NB4 (cell line): ENCODE results near the gene ATAD3A.

Experiments
- DNase-seq: peaks from one replicate; pipeline ENCODE4 v3.0.0; 2010; ENCODE audit warnings: low read depth
- H3K4me3 ChIP-seq: one replicate; pipeline ENCODE4 v1.5.1; 2011; ENCODE audit warnings: mild to moderate bottlenecking, low read depth, low read length, moderate library complexity
- MYC ChIP-seq: IDR thresholded peaks from 2 replicates; pipeline ENCODE4 v1.6.1; 2011; ENCODE audit warnings: low read depth, low read length
- POLR2A ChIP-seq: IDR thresholded peaks from 2 replicates; pipeline ENCODE4 v1.6.1; 2011; ENCODE audit warnings: mild to moderate bottlenecking; ENCODE audit not compliant: insufficient read length; ENCODE audit errors: extremely low read depth
- TF ChIP-seq, protein P1 (sequence below): IDR thresholded peaks from one replicate; pipeline ENCODE4 v1.5.1; 2012; ENCODE audit warnings: low read depth, low read length
- TF ChIP-seq, protein P2 (sequence below): IDR thresholded peaks from 2 replicates; pipeline ENCODE4 v1.6.1; 2011; ENCODE audit warnings: low read depth, low read length

Gene ATAD3A

DNA sequence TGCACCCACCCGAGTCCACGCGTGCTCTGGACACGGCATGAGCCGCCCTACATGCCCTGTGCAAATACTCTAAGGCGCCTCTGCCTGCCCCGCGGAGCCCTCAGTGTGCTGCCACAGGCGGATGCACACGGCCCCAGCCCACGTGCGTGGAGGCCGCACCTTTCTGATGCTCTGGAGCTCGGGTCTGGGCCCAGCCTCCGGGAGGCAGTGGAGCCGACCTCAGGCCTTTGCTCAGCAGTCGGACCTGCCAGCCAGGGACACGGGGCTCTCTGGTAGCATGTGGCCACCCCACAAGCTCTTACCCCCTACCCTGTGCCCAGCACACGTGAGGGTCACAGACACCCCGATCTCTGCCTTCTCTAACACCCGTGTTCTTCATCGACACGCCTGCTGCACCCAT, 26.4 kb downstream of the ATAD3A start:
- no peak overlapping the region for H3K4me3 ChIP-seq
- no peak for DNase-seq
- TF ChIP-seq, protein P1, sequence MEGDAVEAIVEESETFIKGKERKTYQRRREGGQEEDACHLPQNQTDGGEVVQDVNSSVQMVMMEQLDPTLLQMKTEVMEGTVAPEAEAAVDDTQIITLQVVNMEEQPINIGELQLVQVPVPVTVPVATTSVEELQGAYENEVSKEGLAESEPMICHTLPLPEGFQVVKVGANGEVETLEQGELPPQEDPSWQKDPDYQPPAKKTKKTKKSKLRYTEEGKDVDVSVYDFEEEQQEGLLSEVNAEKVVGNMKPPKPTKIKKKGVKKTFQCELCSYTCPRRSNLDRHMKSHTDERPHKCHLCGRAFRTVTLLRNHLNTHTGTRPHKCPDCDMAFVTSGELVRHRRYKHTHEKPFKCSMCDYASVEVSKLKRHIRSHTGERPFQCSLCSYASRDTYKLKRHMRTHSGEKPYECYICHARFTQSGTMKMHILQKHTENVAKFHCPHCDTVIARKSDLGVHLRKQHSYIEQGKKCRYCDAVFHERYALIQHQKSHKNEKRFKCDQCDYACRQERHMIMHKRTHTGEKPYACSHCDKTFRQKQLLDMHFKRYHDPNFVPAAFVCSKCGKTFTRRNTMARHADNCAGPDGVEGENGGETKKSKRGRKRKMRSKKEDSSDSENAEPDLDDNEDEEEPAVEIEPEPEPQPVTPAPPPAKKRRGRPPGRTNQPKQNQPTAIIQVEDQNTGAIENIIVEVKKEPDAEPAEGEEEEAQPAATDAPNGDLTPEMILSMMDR: no peak
- no peak for TF ChIP-seq MYC
- no peak for TF ChIP-seq POLR2A
- TF ChIP-seq, protein P2, sequence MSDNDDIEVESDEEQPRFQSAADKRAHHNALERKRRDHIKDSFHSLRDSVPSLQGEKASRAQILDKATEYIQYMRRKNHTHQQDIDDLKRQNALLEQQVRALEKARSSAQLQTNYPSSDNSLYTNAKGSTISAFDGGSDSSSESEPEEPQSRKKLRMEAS: no peak

DNA sequence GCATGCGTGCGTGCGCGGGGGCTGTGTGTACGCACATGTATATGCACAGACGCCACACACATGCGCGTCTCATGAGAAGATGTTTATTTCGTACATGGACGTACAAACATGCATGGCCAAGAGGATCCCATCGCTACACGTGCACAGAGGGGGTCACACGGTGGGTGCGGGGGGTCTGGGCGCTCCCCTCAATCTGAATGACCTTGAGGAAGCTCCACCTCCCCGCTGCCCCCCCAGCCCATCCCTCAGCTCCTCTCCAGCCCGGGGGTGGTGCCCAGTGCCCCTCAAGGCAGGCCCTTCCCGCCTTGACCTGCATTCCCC, 27.0 kb downstream of the ATAD3A start:
- no peak for TF ChIP-seq MYC
- no peak for TF ChIP-seq POLR2A
- TF ChIP-seq, protein P2: no peak
- TF ChIP-seq, protein P1: no peak
- no peak for DNase-seq
- no peak overlapping the region for H3K4me3 ChIP-seq

DNA sequence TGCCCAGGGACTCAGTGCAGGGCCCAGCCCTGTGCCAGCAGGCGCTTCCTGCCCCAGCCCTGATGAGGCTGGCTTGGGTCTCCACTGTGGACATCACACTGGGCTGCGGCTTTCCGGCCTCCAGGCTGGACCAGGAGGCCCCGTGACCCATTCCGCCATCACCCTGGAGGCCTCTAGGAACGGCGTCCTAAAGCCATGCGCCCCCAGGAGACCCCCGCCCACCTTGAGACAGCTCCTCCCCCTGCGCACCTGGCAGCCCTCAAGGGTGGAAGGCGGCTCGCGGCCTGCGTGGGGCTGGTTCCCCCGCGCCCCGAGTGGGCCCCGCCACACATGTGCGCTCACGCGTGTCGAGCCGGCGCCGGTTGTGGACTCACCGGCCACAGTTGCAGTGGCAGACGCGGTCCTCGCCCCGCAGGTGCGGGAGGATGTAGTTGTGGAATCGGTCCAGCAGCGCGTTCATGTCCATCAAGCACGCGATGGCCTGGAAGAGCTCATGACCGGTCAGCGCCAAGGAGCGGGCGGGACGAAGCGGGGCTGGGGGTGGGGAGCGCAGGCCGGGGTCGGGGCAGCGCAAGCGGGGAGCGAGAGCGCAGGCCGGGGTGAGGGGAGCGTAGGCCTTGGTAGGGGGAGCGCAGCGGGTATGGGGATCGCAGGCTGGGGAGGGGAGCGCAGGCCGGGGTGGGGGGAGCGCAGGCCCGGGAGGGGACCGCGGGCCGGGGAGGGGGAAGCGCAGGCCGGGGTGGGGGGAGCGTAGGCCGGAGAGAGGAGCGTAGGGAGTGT, 27.5 kb downstream of the ATAD3A start:
- no peak overlapping the region for H3K4me3 ChIP-seq
- TF ChIP-seq POLR2A (no peak), MYC (no peak)
- TF ChIP-seq, protein P1: no peak
- TF ChIP-seq, protein P2: no peak
- no peak for DNase-seq

DNA sequence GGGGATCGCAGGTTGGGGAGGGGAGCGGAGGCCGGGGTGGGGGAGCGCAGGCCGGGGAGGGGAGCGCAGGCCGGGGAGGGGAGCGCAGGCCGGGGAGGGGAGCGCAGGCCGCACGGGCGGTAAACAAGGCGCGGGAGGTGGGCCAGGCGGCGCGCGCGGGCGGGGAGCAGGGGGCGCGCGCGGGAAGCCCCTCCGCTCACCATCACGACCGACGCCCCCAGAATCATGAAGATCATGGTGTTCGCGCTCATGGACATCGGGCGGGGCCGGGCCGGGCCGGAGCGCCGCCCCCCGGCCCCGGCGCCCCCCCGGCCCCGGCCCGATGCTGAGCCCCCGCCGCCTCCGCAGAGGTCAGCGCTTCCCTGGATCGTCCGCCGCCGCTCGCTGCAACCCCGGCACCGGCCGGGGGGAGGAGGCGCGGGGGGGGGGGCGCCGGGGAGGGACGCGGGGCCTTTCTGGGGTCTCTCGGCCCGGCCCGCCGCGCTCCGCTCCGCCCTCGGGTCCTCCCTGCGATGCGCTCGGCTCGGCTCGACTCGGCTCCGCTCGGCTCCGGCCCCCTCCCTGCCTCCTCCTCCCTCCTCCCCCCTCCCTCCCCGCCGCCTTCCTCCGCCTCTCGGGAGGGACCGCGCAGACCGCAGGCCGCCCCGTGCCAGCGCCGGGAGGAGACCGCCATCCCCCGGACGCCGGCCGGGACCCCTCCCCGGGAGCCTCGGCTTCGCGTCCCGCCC, 28.3 kb downstream of the ATAD3A start, which contains the start of gene TMEM240:
Gene TMEM240 (minus strand): TSS at position 535 of the 728 bp plus-strand sequence. CDS start 278 bp downstream, at position 257.
- TF ChIP-seq, protein P2: no peak
- TF ChIP-seq POLR2A (no peak), MYC (no peak)
- TF ChIP-seq, protein P1: no peak
- DNase-seq: no peak
- no peak within 1 kb of the TSS for H3K4me3 ChIP-seq

DNA sequence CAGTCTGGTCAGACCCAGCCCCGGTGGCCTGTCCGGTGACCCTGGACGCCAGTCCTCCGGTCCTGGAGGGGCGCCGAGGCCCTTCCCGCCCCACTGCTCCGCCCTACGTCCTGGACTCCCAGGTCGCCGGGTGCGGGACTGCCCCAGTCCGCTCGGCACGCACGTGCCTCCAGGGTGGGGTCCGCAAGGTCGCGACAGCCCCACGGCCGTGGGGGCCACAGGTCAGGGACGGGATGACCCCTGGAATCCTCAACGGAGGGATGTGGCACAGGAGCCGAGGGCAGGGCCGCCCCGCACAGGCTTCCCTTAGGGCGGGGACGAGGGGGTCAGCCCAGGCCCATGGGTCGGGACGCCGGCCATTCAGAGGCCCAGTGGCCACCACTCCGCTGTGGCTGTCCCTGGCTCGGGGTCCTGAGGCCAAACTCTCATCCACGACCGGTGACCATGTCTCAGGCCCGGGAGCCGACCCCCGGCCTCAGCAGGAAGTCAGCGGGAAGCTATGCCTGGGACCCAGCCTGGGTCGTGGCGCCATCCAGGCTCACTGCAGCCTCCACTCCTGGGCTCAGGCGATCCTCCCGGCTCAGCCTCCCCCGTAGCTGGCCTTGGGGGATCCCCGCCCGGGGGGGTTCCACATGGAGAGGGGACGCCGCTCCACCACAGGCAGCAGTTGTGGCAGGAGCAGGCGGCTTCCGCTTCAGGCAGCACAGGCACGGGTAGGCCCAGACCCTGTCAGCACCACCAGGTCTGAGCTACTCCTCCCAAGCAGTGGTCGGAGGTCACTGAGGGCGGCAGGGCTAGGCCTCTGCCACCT, 29.1 kb downstream of the ATAD3A start:
- no peak overlapping the region for H3K4me3 ChIP-seq
- TF ChIP-seq, protein P1: no peak
- no peak for TF ChIP-seq MYC
- TF ChIP-seq, protein P2: no peak
- TF ChIP-seq POLR2A: no peak

More for the DNA sequence above, 29.1 kb downstream of the ATAD3A start:
- no peak for DNase-seq
